GM19099 (cell line): ENCODE measurements around the gene ARHGAP6.

Source experiments
- POLR2A ChIP-seq: IDR thresholded peaks from 3 replicates; pipeline ENCODE4 v1.6.1; 2011; ENCODE audit warnings: low read depth; ENCODE audit not compliant: insufficient read length; ENCODE audit errors: extremely low read depth

Gene ARHGAP6

GRCh38 chrX:11528623-11529022, 137.1 kb downstream of the ARHGAP6 start:
- no peak for TF ChIP-seq POLR2A

GRCh38 chrX:11525685-11526084, 140.0 kb downstream of the ARHGAP6 start:
- TF ChIP-seq POLR2A: no peak

GRCh38 chrX:11509786-11510185, 155.9 kb downstream of the ARHGAP6 start:
- no peak for TF ChIP-seq POLR2A

- TF ChIP-seq POLR2A: no peak
Measured at GRCh38 chrX:11504234-11504633, 161.5 kb downstream of the ARHGAP6 start.

GRCh38 chrX:11499076-11500044, 166.4 kb downstream of the ARHGAP6 start:
- TF ChIP-seq POLR2A: no peak

- no peak for TF ChIP-seq POLR2A
Measured at GRCh38 chrX:11484290-11484689, 181.4 kb downstream of the ARHGAP6 start.

- no peak for TF ChIP-seq POLR2A
Measured at GRCh38 chrX:11481035-11481434, 184.7 kb downstream of the ARHGAP6 start.

GRCh38 chrX:11480626-11481025, 185.1 kb downstream of the ARHGAP6 start:
- no peak for TF ChIP-seq POLR2A

- TF ChIP-seq POLR2A: no peak
Measured at GRCh38 chrX:11478911-11479310, 186.8 kb downstream of the ARHGAP6 start.

- no peak for TF ChIP-seq POLR2A
Measured at GRCh38 chrX:11478026-11478425, 187.7 kb downstream of the ARHGAP6 start.

- TF ChIP-seq POLR2A: no peak
Measured at GRCh38 chrX:11474576-11474975, 191.1 kb downstream of the ARHGAP6 start.

- no peak for TF ChIP-seq POLR2A
Measured at GRCh38 chrX:11474021-11474420, 191.7 kb downstream of the ARHGAP6 start.

GRCh38 chrX:11472879-11473278, 192.8 kb downstream of the ARHGAP6 start:
- TF ChIP-seq POLR2A: no peak

GRCh38 chrX:11472381-11472780, 193.3 kb downstream of the ARHGAP6 start:
- no peak for TF ChIP-seq POLR2A

GRCh38 chrX:11470250-11470974, 195.3 kb downstream of the ARHGAP6 start:
- TF ChIP-seq POLR2A: no peak

- TF ChIP-seq POLR2A: no peak
Measured at GRCh38 chrX:11465648-11466411, 199.9 kb downstream of the ARHGAP6 start.
